Transverse colon (tissue), 3 donors: ENCODE data around the gene CAMK2D.

Experiments used
- EP300 ChIP-seq: sonication (generic); formaldehyde crosslinking; IDR thresholded peaks from one replicate; pipeline ENCODE4 v1.6.1; 2017; ENCODE audit warnings: antibody characterized with exemption, low read depth
- TF ChIP-seq, protein P1 (sequence below), 5 experiments: fragments of 200-600 bp in 3 of 5; fragments of 450-650 bp in 2 of 5; sonication (generic) in 3 of 5; IDR thresholded peaks; 1 replicate in 2 of 5; 2 replicates in 3 of 5; pipeline ENCODE4 v1.5.1; 2016 to 2017; ENCODE audit warnings: antibody characterized with exemption in 5 of 5, inconsistent platforms in 3 of 5, mild to moderate bottlenecking in 2 of 5, moderate library complexity in 1 of 5

DNA sequence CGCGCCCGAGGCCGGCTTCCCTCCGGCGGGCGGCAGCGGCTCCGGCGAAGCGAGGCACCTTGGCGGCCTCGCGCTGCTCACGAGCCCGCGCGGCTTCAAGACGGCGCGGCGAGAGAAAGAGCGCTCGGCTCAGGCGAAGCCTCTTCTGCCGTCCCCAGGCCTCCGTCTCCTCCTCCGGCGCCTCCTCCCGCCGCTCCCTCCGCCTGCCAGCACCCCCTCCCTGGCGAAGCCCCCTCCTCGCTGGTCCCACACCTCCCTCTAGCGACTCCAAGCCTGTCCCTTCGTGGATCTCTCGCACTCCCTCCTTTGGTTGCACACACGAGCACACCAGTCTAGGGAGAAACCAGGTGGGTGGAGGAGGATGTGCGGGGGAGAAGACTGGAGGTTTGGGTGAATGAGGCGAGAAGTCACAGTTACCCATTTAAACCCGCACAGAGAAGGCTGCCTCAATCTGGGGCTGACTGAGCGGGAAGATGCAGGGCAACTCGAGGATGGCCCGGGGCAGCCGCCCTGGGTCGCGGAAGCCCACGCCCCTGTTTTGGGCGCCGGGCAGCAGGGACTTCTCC is at the start of gene CAMK2D:
- TF ChIP-seq EP300, result no peak
- TF ChIP-seq, protein P1, sequence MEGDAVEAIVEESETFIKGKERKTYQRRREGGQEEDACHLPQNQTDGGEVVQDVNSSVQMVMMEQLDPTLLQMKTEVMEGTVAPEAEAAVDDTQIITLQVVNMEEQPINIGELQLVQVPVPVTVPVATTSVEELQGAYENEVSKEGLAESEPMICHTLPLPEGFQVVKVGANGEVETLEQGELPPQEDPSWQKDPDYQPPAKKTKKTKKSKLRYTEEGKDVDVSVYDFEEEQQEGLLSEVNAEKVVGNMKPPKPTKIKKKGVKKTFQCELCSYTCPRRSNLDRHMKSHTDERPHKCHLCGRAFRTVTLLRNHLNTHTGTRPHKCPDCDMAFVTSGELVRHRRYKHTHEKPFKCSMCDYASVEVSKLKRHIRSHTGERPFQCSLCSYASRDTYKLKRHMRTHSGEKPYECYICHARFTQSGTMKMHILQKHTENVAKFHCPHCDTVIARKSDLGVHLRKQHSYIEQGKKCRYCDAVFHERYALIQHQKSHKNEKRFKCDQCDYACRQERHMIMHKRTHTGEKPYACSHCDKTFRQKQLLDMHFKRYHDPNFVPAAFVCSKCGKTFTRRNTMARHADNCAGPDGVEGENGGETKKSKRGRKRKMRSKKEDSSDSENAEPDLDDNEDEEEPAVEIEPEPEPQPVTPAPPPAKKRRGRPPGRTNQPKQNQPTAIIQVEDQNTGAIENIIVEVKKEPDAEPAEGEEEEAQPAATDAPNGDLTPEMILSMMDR (IDR thresholded peaks at IDR 0.05), result peak; percentile 36 to 74 (median 41)
